ENCODE results near the gene EPS8L2.

- no peak for TF ChIP-seq POLR2AphosphoS5 (IDR thresholded peaks at IDR 0.05)
- no peak for TF ChIP-seq CTCF (IDR thresholded peaks at IDR 0.05)
- TF ChIP-seq POLR2A (IDR thresholded peaks at IDR 0.05): no peak
Measured at GRCh38 chr11:737366-737765, 31.3 kb downstream of the EPS8L2 start.
